GM21526 (cell line): Measurements from ENCODE around the gene TP63.

ENCODE experiments used
- ATAC-seq: cut with Tn5 transposase; IDR thresholded peaks from one replicate; pipeline ENCODE4 v1.9.1; 2021; ENCODE audit warnings: moderate library complexity; ENCODE audit not compliant: unreplicated experiment, low FRiP score

The TP63 gene

GRCh38 chr3:189902230-189903186, 271.3 kb downstream of the TP63 start:
- no peak for ATAC-seq

- ATAC-seq: no peak
Observed at GRCh38 chr3:189903562-189904250, 272.5 kb downstream of the TP63 start.

GRCh38 chr3:189907803-189908202, 276.6 kb downstream of the TP63 start:
- no peak for ATAC-seq

- no peak for ATAC-seq
Observed at GRCh38 chr3:189908646-189909045, 277.5 kb downstream of the TP63 start.

- ATAC-seq: no peak
Observed at GRCh38 chr3:189909139-189909538, 277.9 kb downstream of the TP63 start.

GRCh38 chr3:189909573-189909972, 278.4 kb downstream of the TP63 start:
- no peak for ATAC-seq

- ATAC-seq: no peak
Observed at GRCh38 chr3:189911001-189911400, 279.8 kb downstream of the TP63 start.

GRCh38 chr3:189914799-189915198, 283.6 kb downstream of the TP63 start:
- no peak for ATAC-seq

- ATAC-seq: no peak
Observed at GRCh38 chr3:189921770-189922169, 290.6 kb downstream of the TP63 start.

GRCh38 chr3:189927975-189928895, 297.0 kb downstream of the TP63 start:
- ATAC-seq: no peak

GRCh38 chr3:189936201-189936945, 305.2 kb downstream of the TP63 start:
- ATAC-seq: no peak

GRCh38 chr3:189937302-189938127, 306.3 kb downstream of the TP63 start:
- no peak for ATAC-seq

GRCh38 chr3:189941125-189941524, 309.9 kb downstream of the TP63 start:
- ATAC-seq: no peak

- no peak for ATAC-seq
Observed at GRCh38 chr3:189941679-189942078, 310.5 kb downstream of the TP63 start.

- ATAC-seq: no peak
Observed at GRCh38 chr3:189942948-189943347, 311.8 kb downstream of the TP63 start.

- no peak for ATAC-seq
Observed at GRCh38 chr3:189944285-189945145, 313.3 kb downstream of the TP63 start.

GRCh38 chr3:189945935-189946709, 314.9 kb downstream of the TP63 start:
- ATAC-seq: no peak
